HPDE6-E6E7 (cell line): ENCODE measurements around the gene PRDM11.
"Not testable (repeated sequence)": the region's sequence is repeated elsewhere in the genome, so short reads cannot be mapped to it uniquely, and the experiment has no call there.

ENCODE experiments used
- DNase-seq: peaks from one replicate; pipeline ENCODE4 v3.0.0; 2011; ENCODE audit warnings: missing footprints; ENCODE audit errors: extremely low spot score

PRDM11 gene

GRCh38 chr11:45146072-45147016 is at the start of gene PRDM11:
Gene PRDM11, plus strand, starts transcription at chr11:45146639. Its CDS starts 35,128 bp downstream, at chr11:45181767.
- peak; percentile 85 for DNase-seq

GRCh38 chr11:45097721-45098493 is 48.5 kb upstream of the PRDM11 start:
- DNase-seq, result no peak

DNA sequence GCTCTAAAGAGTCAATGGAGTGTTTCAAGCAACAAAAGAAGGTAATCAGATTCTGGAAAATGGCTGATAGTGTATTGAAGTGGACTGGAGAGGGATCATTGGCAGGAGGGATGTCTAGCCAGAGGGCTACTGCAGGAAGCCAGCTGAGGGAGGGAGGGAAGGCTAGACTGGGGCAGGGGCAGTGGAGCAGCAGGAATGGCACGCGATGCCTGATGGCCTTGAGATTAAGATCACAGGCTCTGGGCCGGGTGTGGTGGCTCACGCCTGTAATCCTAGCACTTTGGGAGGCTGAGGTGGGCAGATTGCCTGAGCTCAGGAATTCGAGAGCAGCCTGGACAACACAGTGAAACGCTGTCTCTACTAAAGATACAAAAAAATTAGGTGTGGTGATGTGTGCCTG is 47.5 kb upstream of the PRDM11 start:
- DNase-seq, result no peak

DNA sequence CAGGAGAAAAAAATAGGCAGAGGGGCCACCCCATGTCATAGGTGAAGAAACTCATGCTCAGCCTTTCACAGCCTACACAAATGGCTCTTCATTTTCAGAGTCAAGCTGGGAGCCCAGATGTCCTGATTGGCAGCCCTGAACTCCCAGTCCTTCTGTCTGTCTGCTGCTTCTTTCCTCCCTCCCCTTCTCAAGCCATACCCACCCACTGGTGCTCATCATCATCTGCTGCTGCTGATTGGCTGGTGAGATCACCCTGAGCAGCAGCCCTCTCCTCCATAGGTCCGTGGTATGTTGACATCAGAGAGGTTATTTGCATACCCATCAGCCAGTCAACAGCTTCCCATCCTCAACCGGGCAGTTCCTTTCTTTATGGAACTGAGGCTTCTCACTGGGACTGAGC is 46.1 kb upstream of the PRDM11 start:
- no peak for DNase-seq

GRCh38 chr11:45102361-45102809 is 44.1 kb upstream of the PRDM11 start:
- no peak for DNase-seq

DNA sequence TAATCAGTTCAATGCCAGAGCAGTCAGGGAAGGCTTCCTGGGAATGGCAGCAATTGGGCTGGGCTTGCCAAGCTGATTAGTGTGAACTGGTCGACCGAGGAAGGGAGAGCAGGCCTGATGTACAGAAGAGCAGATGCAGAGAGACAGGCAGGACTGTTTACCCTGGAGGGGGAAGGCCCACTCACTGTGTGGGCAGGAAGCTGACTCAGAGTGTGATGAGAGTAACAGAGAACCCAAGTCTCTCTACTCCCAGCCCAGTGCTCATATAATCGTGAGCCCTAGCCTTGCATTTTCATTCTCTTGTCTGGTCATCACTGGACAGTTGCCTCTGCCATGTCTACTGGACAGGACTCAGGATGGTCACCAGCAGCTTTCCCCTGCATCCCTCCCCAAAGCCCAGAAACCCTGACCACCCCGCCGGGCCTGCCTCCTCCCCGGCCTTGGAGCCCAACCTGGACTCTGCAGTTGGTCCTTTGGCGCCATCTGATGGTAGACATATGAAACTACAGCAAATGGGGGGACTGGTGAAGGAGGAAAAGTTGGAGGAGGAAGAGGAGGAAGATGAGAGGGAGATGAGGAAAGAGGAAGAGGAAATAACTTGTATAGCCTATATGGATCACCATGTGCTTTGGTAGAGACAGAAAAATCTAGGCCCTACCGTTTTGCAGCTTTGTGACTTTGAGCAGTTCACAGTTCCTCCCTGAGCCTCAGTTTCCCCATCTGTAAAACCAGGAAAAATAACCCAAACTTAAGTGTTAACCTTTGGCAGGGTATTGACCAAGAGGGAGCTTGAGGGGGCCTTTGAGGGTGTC is 43.4 kb upstream of the PRDM11 start:
- DNase-seq, result peak; percentile 68

DNA sequence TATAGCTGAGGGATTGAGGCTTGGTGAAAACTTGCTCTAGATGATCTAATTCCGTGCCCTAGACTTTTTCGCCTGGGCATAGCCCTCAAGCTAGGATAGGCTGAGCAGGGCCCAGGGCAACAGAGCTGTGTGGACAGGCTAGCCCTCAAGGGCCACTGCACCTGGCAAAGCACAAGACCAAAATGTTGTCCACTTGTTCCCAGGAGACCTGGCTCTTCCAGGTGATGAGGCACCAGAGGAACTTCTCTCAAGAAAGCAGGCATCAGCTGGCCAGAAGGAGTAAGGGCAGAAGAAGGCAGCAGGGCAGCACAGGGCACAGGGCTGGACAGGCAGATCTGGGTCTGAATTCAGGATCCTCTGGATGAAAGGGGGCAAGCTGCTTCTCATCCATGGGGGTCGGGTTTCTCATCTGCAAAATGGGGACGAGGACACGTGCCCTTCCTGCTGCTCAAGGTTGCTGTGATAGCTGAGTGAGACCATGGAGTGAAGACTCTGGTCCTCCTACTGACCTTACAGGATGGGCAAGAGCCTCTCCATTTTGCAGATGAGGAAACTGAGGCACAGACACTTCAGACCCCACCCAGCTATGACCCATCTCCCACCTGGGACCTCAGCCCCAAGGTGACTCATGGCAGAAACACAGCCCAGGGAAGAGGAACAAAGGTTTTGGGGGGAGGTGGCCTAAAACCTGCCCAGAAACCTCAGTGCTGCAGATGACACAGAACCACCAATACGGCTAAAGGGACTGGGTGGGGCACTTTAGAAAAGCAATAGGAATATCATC is 42.2 kb upstream of the PRDM11 start:
- DNase-seq, result no peak

DNA sequence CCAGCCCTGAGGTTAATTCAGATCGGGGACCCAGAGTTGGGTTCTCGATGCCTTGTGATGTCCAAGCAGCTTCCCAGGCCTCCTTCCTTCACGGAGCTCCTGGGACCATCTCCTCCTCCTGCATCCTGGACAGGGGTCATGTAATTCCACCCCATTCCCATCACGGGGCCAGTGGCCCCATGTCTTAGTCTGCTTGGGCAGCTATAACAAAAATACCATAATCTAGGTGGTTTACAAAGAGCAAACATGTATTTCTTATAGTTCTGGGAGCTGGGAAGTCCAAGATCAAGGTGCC is 41.7 kb upstream of the PRDM11 start:
- no peak for DNase-seq

DNA sequence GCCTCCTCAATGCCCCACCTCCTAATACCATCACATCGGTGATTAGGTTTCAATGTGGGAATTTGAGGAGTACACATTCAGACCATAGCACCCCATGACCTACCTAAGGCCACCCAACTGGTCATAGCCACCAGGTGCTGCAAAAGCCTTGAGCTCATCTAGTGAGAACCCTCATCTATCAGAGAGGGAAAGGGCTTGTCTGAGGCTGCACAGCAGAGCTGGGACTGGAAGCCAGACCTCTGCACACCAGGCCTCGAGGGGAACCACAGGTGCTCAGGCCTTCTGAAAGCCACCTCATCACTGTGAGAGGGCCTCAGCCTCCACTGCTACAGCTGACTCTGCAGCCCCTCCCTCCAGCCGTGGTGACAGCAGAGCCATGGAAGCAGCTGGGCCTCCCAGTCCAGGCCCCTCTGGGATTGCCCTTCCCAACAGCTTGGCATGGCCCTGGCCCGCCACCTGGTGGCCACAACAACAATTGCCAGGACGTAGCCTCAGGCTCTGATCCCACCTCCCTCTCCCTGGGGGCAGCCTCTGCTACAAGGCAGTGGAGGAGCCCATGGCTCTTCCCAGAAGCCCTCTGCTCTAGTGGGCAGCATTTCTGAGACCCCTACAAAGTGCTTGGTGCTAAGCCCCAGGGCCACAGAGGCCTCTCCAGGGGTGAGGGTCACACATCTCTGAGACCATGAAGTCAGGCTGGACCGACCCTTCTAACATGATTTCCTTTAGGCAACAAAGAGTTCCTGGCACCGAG is 41.0 kb upstream of the PRDM11 start:
- peak; percentile 39 for DNase-seq

DNA sequence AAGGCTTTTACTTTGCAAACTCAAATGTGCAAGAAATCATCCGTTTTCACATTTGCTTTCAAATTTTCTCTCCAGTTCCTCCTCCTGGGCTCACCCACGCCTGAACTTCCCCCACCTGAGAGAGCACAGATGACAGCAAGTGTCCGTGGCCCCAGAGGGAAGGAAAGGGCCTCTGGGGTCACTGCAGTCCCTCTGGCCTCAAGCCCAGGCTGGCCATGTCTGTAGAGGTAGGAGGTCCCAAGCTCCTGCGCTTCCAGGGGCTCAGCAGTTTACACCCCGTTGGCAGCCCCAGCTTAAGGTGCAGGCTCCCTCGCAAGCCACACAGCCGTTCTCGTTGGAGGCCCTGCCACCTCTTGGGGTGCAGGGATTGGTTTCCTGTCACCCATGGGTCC is 40.5 kb upstream of the PRDM11 start:
- DNase-seq, result no peak

DNA sequence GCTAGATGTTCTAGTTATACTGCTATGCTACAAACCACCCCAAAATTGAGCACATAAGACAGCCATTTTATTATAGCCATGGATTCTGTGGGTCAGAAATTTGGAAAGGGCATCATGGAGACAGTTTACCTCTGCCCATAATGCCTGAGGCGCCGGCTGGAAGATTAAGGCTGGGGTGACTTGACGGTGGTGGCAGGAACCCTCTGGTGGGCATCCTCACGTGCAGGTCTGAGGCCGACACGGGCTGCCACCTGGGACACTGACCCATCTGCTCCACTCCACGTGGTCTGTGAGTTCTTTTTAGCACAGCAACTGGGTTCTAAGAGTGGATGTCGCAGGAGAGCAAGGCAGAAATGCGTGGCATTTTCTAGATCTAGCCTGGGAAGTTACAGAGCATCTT is 40.0 kb upstream of the PRDM11 start:
- no peak for DNase-seq

DNA sequence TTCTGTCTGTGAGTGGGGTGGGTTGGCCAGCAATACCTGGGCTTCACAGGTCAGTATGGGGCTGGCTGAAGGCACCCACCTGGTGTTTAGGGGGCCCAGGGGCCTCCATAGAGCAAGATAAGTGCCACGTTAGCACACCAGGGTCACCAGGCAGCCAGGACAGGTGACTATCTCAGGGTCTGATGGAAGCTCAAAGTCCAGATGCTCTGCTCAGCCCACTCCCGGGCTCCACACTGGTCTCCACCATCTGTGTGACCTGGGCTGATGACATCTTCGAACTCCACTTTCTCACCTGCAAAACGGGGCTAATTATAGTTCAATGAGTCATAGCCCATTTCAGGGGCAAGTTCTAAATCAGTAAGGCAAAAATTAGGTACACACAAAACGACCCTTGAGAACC is 39.4 kb upstream of the PRDM11 start:
- DNase-seq, result no peak

DNA sequence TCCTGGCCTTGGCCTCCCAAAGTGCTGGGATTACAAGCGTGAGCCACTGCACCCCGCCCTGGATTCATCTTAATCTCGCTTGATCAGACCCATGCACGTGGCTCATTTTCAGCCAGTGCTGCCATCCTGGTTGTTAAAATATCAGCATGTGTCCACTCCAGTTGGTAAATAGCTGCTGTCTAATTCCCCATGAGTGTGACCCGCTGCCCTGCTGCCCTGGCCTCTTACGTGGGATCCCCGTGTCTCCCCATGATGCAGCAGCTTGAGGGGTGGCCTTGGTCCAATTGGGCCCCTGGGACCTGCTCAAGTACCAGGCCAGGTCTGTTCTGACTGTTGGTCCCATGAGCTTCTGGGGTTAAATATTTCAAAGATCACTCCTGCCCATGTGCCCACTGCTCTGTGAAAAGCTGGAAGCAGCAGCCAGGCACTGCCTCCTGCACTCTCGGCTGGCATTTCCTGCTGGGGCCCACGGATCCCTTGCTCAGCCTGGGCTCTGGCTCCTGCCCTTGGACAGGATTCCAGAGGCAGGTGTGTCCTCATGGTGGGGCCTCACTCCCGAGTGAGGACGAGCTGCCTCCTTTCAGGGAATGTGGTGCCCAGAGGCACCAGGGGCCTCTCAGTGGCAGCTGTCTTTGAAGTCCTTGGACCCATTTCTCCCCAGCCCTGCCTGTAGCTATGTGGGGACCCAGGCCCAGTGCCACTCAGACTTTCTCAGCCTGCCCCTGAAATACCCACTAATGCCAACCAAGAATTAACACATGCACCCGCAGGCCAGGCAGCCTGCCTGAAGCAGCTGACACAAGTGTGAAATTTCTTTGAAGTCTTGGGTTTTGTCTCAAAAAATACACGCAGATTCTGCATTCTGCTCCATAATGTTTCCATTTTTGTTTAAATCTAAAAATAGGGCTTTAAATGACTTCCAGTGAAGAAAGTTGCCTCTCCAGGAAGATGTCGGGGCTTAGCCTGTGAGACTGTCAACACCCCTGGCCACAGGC is 38.1 kb upstream of the PRDM11 start:
- no peak for DNase-seq

GRCh38 chr11:45109400-45109799 is 37.0 kb upstream of the PRDM11 start:
- no peak for DNase-seq

DNA sequence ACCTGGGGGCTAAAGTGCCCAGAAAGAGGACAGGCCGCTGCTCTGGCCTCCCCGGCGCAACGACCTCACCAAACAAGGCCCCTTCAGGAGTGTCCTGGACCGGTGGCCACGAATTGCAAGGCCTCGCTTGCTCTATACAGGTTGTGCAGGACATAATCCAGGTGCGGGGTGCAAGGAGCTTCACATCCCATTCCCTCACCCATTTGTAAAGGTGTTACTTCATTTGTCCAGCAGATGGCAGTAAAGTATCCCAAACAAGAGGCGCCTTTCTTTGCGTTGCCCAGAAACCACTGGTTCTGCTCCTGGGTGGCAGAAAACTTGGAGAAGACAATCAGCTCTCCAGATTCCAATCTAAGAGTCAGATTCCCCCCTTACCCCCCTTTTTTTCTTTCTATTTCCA is 35.9 kb upstream of the PRDM11 start:
- peak; percentile 57 for DNase-seq

GRCh38 chr11:45113807-45114206 is 32.6 kb upstream of the PRDM11 start:
- DNase-seq, result no peak

DNA sequence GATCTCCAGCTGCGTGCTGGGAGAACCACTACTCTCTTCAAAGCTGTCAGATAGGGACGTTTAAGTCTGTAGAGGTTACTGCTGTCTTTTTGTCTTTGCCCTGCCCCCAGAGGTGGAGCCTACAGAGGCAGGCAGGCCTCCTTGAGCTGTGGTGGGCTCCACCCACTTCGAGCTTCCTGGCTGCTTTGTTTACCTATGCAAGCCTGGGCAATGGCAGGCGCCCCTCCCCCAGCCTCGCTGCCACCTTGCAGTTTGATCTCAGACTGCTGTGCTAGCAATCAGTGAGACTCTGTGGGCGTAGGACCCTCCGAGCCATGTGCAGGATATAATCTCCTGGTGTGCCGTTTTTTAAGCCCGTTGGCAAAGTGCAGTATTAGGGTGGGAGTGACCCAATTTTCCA is 18.6 kb upstream of the PRDM11 start:
- DNase-seq, result not testable (repeated sequence)

DNA sequence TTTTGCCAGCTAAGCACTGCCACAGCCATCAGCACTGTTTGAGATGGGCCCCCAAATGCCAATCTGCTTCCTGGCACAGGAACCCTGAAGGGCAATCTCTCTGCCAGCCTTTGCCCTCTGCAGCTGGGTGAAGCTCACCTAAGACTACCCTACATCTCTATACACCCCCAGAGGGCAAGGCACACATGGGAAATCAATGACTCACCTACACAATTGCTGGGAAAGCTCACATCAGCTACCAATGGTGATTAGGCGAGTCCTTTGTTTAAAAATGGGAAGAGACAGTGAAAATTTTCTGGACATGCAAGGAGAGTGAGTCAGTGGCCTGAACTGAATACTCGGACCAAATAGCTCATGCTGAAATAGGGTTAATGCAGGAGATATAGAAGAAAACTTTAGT is 12.6 kb upstream of the PRDM11 start:
- DNase-seq, result no peak

- DNase-seq, result no peak
Observed at GRCh38 chr11:45141171-45141570, 5.3 kb upstream of the PRDM11 start.
